Measurements from ENCODE around the gene GCAT. TPM values are rescaled to one million over a fixed set of nuclear protein-coding genes. Genes with fewer than 3 reads are reported as not detected.

GCAT gene
- polyA plus RNA-seq, 3 donors: 0.56 to 1.9 (median 1.1) TPM

DNA sequence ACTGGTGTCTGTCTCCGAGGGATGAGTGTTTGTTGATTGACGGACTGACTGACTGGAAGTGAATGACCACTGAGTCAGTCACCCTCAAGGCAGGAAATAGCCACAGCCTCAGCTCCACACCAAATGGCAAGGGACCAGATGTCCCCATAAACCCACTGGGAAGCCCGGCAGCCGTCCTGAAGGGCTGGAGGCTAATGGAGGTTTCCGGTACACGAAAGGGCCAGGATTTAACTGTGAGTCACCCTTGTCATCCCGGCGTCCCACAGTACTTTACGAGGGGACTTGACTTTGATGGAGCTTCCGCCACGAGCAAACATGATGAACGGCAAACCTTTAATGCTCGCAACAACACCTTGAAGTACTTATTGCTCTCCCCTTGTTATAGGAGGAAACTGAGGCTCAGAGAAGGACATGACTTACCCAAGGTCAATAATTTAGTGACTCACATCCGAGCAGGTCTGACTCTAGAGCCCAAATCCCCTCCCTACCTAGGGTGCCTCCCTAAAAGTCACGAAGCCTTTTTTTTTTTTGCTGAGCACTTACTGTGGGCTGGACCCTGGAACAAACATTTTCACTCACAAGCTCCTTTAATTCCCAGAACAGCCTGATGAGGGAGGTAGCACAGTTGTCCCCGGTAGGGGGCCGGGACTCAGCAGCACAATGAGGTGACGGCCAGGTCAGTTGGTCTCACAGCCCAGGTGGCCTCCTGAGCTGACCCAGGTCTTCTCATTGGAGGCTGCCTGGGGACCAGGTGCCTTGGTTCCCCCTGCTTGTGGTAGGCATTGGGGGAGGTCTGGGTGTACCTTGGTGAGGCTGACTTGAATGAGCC, 25.2 kb upstream of the GCAT start:
- Histone ChIP-seq H3K4me2 (replicated peaks; ENCODE audit: extremely low read depth, low read length, poor library complexity, severe bottlenecking) (no peak overlapping the region), H3K79me2 (ENCODE audit: insufficient read depth, low read length) (no peaks in the 10 kb centered on the region), H4K20me1 (ENCODE audit: insufficient read depth, low read length) (no peaks in the 10 kb centered on the region), H3K27me3 (ENCODE audit: control insufficient read depth in 2 of 2, insufficient read depth in 2 of 2, low read length in 2 of 2) (no peaks in the 10 kb centered on the region), H3K27ac (ENCODE audit: low read depth in 1 of 2, low read length in 2 of 2) (no peak overlapping the region), H3K4me1 (ENCODE audit: control insufficient read depth in 1 of 2, insufficient read depth in 2 of 2, low read length in 2 of 2) (no peaks in the 10 kb centered on the region), H3K36me3 (replicated peaks in 1 of 2; ENCODE audit: control insufficient read depth in 1 of 2, insufficient read depth in 2 of 2, low read length in 2 of 2) (no peaks in the 10 kb centered on the region), H2AFZ (ENCODE audit: insufficient read depth, low read depth, low read length, poor library complexity, severe bottlenecking) (no peak overlapping the region), H3K4me3 (replicated peaks in 1 of 3; ENCODE audit: low read depth in 2 of 3, low read length in 3 of 3) (no peak overlapping the region), H3K9ac (ENCODE audit: insufficient read depth, low read length, poor library complexity, severe bottlenecking) (no peak overlapping the region), H3K9me3 (replicated peaks in 1 of 2; ENCODE audit: control insufficient read depth in 1 of 2, insufficient read depth in 1 of 2, low read length in 2 of 2) (no peaks in the 10 kb centered on the region)
- Mint-ChIP-seq H3K9me3 (peaks cover 0 to 3% (median 0%) of the 10 kb centered on the region in 7 donors), H3K36me3 (no peaks in the 10 kb centered on the region), H3K4me1 (no peaks in the 10 kb centered on the region), H3K27ac (peak overlapping the region in 1 of 7 donors; percentile 32), H3K27me3 (ENCODE audit: low read depth in 3 of 3) (peaks cover 1 to 7% (median 6%) of the 10 kb centered on the region in 3 donors), H3K4me3 (no peak overlapping the region)
- DNase-seq: no peak
- no peak for TF ChIP-seq CTCF (IDR thresholded peaks at IDR 0.05)
- intact Hi-C loops (cut with micrococcal nuclease): no loop called here
- 89% methylated on average over 9 of the region's 18 CpGs for WGBS (ENCODE audit: insufficient coverage)

GRCh38 chr22:37784829-37785495, 22.8 kb upstream of the GCAT start:
- H3K4me1 ChIP-seq (ENCODE audit: control insufficient read depth in 1 of 2, insufficient read depth in 2 of 2, low read length in 2 of 2): no peaks in the 10 kb centered on the region
- WGBS (ENCODE audit: insufficient coverage): 95% methylated on average over 6 of the region's 11 CpGs
- H3K4me2 ChIP-seq (replicated peaks; ENCODE audit: extremely low read depth, low read length, poor library complexity, severe bottlenecking): no peak overlapping the region

More at GRCh38 chr22:37784829-37785495, 22.8 kb upstream of the GCAT start:
- Mint-ChIP-seq H3K4me3 (no peak overlapping the region), H3K9me3 (peaks cover 0 to 3% (median 0%) of the 10 kb centered on the region in 7 donors), H3K27me3 (ENCODE audit: low read depth in 3 of 3) (peaks cover 0 to 7% (median 6%) of the 10 kb centered on the region in 3 donors), H3K36me3 (no peaks in the 10 kb centered on the region), H3K27ac (no peak overlapping the region), H3K4me1 (no peaks in the 10 kb centered on the region)
- no peaks in the 10 kb centered on the region for H3K36me3 ChIP-seq (replicated peaks in 1 of 2; ENCODE audit: control insufficient read depth in 1 of 2, insufficient read depth in 2 of 2, low read length in 2 of 2)
- no peaks in the 10 kb centered on the region for H3K9me3 ChIP-seq (replicated peaks in 1 of 2; ENCODE audit: control insufficient read depth in 1 of 2, insufficient read depth in 1 of 2, low read length in 2 of 2)
- no peaks in the 10 kb centered on the region for H3K27me3 ChIP-seq (ENCODE audit: control insufficient read depth in 2 of 2, insufficient read depth in 2 of 2, low read length in 2 of 2)
- no peak for TF ChIP-seq CTCF (IDR thresholded peaks at IDR 0.05)
- H4K20me1 ChIP-seq (ENCODE audit: insufficient read depth, low read length): no peaks in the 10 kb centered on the region
- H3K9ac ChIP-seq (ENCODE audit: insufficient read depth, low read length, poor library complexity, severe bottlenecking): no peak overlapping the region
- no peak overlapping the region for H3K4me3 ChIP-seq (replicated peaks in 1 of 3; ENCODE audit: low read depth in 2 of 3, low read length in 3 of 3)
- H2AFZ ChIP-seq (ENCODE audit: insufficient read depth, low read depth, low read length, poor library complexity, severe bottlenecking): no peak overlapping the region
- H3K79me2 ChIP-seq (ENCODE audit: insufficient read depth, low read length): no peaks in the 10 kb centered on the region
- no peak overlapping the region for H3K27ac ChIP-seq (ENCODE audit: low read depth in 1 of 2, low read length in 2 of 2)
- intact Hi-C loops (cut with micrococcal nuclease): no loop called here
- no peak for DNase-seq
